GM21526 (cell line): ENCODE results near the gene TMEM163.
A peak's percentile ranks its signal among the peaks of the same experiment; 100 is the strongest.

Experiments used
- ATAC-seq: cut with Tn5 transposase; IDR thresholded peaks from one replicate; pipeline ENCODE4 v1.9.1; 2021; ENCODE audit warnings: moderate library complexity; ENCODE audit not compliant: unreplicated experiment, low FRiP score

The TMEM163 gene

GRCh38 chr2:134694411-134694810, 24.4 kb downstream of the TMEM163 start:
- no peak for ATAC-seq

GRCh38 chr2:134693359-134694330, 25.2 kb downstream of the TMEM163 start:
- ATAC-seq: no peak

- no peak for ATAC-seq
These were observed 26.3 kb downstream of the TMEM163 start for GRCh38 chr2:134692499-134692898.

GRCh38 chr2:134690629-134691215, 28.1 kb downstream of the TMEM163 start:
- no peak for ATAC-seq

GRCh38 chr2:134689315-134689714, 29.5 kb downstream of the TMEM163 start:
- ATAC-seq: no peak

GRCh38 chr2:134685967-134686366, 32.8 kb downstream of the TMEM163 start:
- no peak for ATAC-seq

GRCh38 chr2:134683561-134684112, 35.2 kb downstream of the TMEM163 start:
- ATAC-seq: peak; percentile 54

- no peak for ATAC-seq
These were observed 36.1 kb downstream of the TMEM163 start for GRCh38 chr2:134682726-134683125.

GRCh38 chr2:134681201-134681600, 37.6 kb downstream of the TMEM163 start:
- no peak for ATAC-seq

GRCh38 chr2:134679745-134680144, 39.1 kb downstream of the TMEM163 start:
- ATAC-seq: no peak

GRCh38 chr2:134679294-134679693, 39.5 kb downstream of the TMEM163 start:
- no peak for ATAC-seq

GRCh38 chr2:134677856-134678756, 40.7 kb downstream of the TMEM163 start:
- no peak for ATAC-seq

- ATAC-seq: no peak
These were observed 41.8 kb downstream of the TMEM163 start for GRCh38 chr2:134676960-134677359.

GRCh38 chr2:134675314-134675713, 43.5 kb downstream of the TMEM163 start:
- ATAC-seq: no peak

- ATAC-seq: no peak
These were observed 44.1 kb downstream of the TMEM163 start for GRCh38 chr2:134674687-134675086.

GRCh38 chr2:134671513-134671912, 47.3 kb downstream of the TMEM163 start:
- no peak for ATAC-seq

- ATAC-seq: no peak
These were observed 47.8 kb downstream of the TMEM163 start for GRCh38 chr2:134670955-134671354.

- no peak for ATAC-seq
These were observed 48.8 kb downstream of the TMEM163 start for GRCh38 chr2:134669731-134670669.

- ATAC-seq: no peak
These were observed 50.0 kb downstream of the TMEM163 start for GRCh38 chr2:134668821-134669220.
